ENCODE measurements around the gene AIMP1.
"Not testable (repeated sequence)": the region's sequence is repeated elsewhere in the genome, so short reads cannot be mapped to it uniquely, and the experiment has no call there.

The AIMP1 gene

DNA sequence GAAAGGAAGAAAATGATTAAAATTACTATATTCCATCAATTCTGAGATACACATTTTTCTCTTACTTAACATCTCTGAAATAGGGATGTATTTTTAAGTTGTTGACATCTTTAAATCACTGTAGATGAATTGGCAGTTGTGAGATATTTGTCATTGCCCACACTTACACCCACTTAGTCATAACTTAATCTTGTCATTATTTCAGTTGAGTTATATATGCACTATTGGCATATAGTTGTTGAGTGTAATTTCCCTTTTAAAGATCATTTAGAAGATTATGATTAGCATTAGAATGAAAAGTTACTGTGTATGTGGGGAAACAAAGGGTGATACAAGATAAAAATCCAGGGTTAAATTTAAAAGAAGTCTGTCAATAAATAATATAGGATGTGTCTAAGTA is 2.2 kb downstream of the AIMP1 start:
- H3K27me3 ChIP-seq (ENCODE audit: insufficient read depth, low read depth, severe bottlenecking) = no peaks in the 10 kb centered on the region
- H3K27ac ChIP-seq = no peak overlapping the region
- no peaks in the 10 kb centered on the region for H3K9me3 ChIP-seq (ENCODE audit: severe bottlenecking)
- H3K36me3 ChIP-seq = peaks cover 15% of the 10 kb centered on the region
- DNase-seq = no peak
- H3K4me3 ChIP-seq (ENCODE audit: low read depth, low read length) = no peak overlapping the region
- no peak for TF ChIP-seq CTCF (IDR thresholded peaks at IDR 0.05; ENCODE audit: low read depth, low read length)

GRCh38 chr4:106320235-106320634 is 3.9 kb downstream of the AIMP1 start:
- H3K27me3 ChIP-seq (ENCODE audit: insufficient read depth, low read depth, severe bottlenecking) = no peaks in the 10 kb centered on the region
- DNase-seq = no peak
- H3K27ac ChIP-seq = no peak overlapping the region
- H3K9me3 ChIP-seq (ENCODE audit: severe bottlenecking) = no peaks in the 10 kb centered on the region
- H3K36me3 ChIP-seq = peaks cover 15% of the 10 kb centered on the region
- TF ChIP-seq CTCF (IDR thresholded peaks at IDR 0.05; ENCODE audit: low read depth, low read length) = no peak
- H3K4me3 ChIP-seq (ENCODE audit: low read depth, low read length) = no peak overlapping the region

DNA sequence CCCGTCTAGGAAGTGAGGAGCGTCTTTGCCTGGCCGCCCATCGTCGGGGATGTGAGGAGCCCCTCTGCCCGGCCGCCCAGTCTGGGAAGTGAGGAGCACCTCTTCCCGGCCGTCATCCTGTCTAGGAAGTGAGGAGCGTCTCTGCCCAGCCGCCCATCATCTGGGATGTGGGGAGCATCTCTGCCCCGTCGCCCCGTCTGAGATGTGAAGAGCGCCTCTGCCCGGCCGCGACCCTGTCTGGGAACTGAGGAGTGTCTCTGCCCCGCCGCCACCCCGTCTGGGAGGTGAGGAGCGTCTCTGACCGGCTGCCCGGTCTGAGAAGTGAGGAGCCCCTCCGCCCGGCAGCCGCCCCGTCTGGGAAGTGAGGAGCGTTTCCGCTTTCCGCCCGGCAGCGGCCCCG is 4.8 kb downstream of the AIMP1 start:
- not testable (repeated sequence) for DNase-seq; H3K4me3 ChIP-seq (ENCODE audit: low read depth, low read length); H3K9me3 ChIP-seq (ENCODE audit: severe bottlenecking); H3K27ac ChIP-seq; H3K27me3 ChIP-seq (ENCODE audit: insufficient read depth, low read depth, severe bottlenecking)
- H3K36me3 ChIP-seq = peaks cover 15% of the 10 kb centered on the region

- DNase-seq = peak; percentile 26
- peaks cover 13% of the 10 kb centered on the region for H3K36me3 ChIP-seq
- H3K9me3 ChIP-seq (ENCODE audit: severe bottlenecking); H3K4me3 ChIP-seq (ENCODE audit: low read depth, low read length); H3K27ac ChIP-seq; H3K27me3 ChIP-seq (ENCODE audit: insufficient read depth, low read depth, severe bottlenecking): not testable (repeated sequence)
Observed at GRCh38 chr4:106321814-106322213, 5.5 kb downstream of the AIMP1 start.

DNA sequence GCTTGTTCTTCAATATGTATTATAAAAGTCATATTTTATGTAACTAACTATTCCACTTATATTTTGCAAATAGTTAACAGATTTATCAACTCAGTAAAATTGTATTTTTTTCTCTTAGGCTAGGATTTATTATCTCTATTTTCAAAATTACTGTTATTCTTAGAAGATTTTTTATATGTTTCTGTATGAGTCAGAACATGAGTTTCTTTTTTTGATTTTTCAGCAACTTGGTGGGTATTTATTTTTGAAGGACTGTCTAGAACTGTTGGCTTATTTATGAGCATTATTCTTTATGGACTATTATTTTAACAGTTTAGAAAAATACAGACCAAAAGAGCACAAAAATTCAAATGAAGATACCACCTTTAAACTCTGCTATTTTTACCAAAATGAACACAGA is 6.8 kb downstream of the AIMP1 start:
- no peak overlapping the region for H3K27ac ChIP-seq
- DNase-seq = no peak
- H3K27me3 ChIP-seq (ENCODE audit: insufficient read depth, low read depth, severe bottlenecking) = no peaks in the 10 kb centered on the region
- H3K9me3 ChIP-seq (ENCODE audit: severe bottlenecking) = no peaks in the 10 kb centered on the region
- H3K36me3 ChIP-seq = peaks cover 25% of the 10 kb centered on the region
- no peak for TF ChIP-seq CTCF (IDR thresholded peaks at IDR 0.05; ENCODE audit: low read depth, low read length)
- H3K4me3 ChIP-seq (ENCODE audit: low read depth, low read length) = no peak overlapping the region

- Histone ChIP-seq H3K27ac (no peak overlapping the region), H3K36me3 (peaks cover 39% of the 10 kb centered on the region), H3K27me3 (ENCODE audit: insufficient read depth, low read depth, severe bottlenecking) (no peaks in the 10 kb centered on the region), H3K4me3 (ENCODE audit: low read depth, low read length) (no peak overlapping the region), H3K9me3 (ENCODE audit: severe bottlenecking) (no peaks in the 10 kb centered on the region)
- no peak for TF ChIP-seq CTCF (IDR thresholded peaks at IDR 0.05; ENCODE audit: low read depth, low read length)
- DNase-seq = no peak
Observed at GRCh38 chr4:106325800-106326199, 9.4 kb downstream of the AIMP1 start.

- Histone ChIP-seq H3K27ac (no peak overlapping the region), H3K4me3 (ENCODE audit: low read depth, low read length) (no peak overlapping the region), H3K36me3 (peaks cover 45% of the 10 kb centered on the region), H3K27me3 (ENCODE audit: insufficient read depth, low read depth, severe bottlenecking) (no peaks in the 10 kb centered on the region), H3K9me3 (ENCODE audit: severe bottlenecking) (no peaks in the 10 kb centered on the region)
- TF ChIP-seq CTCF (IDR thresholded peaks at IDR 0.05; ENCODE audit: low read depth, low read length) = peak; percentile 68
- no peak for DNase-seq
Observed at GRCh38 chr4:106329041-106329618, 12.8 kb downstream of the AIMP1 start.

All from WERI-Rb-1 (cell line).